NCI-H526 treated with DMSO at 0.1 percent for 48 hours (cell line): ENCODE measurements around the gene POLR1A.
"Not testable (repeated sequence)": the region's sequence is repeated elsewhere in the genome, so short reads cannot be mapped to it uniquely, and the experiment has no call there.

ENCODE experiments used
- DNase-seq: peaks from one replicate; lab custom pipeline; 2025; lab: John Stamatoyannopoulos, UW

POLR1A gene

GRCh38 chr2:85998071-85998991, 107.4 kb downstream of the POLR1A start:
- no peak for DNase-seq

DNA sequence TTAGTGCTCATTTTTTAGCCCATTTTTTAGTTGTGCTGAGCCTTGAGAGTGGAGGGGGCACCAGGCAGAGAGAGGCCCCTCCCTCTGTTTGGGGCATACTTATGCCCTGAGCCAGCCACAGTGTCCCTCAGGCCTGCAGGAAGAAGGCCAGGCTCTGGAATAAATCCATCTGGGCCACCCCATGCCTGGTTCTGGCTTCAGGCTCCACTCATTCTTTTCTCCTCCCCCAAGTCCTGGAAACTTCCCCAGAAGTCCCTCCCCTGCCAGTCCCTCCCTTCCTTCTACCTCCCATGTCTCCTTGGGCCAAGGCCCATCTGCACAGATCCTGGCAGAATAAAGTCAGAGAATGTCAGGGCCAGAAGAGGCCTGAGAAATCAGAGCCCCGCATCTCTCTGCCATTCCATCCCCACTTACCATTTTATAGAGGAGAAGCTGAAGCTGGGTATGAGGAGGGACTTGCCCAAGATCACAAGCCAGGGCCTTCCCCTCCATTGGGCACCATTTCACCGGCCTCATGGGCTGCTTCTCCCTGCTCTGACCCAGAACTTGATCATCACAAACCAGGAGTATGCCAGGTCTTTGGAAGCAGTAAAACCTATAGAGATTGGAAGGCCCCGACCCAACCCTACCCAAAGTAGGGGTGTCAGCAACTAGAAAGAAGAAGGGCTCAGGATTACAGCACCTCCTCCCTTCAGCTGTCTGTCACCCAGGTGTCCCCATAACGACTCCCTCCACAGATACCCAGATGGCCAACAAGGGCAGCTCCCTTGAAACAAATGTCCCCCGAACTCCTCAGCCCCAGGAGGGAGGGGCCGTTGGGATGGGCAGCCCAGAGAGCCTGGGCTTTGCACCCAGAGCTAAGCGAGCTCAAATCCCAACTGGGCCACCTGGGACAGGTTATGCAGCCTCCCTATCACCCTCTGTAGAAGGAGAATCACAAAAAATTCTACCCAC, 108.4 kb downstream of the POLR1A start:
- no peak for DNase-seq

DNA sequence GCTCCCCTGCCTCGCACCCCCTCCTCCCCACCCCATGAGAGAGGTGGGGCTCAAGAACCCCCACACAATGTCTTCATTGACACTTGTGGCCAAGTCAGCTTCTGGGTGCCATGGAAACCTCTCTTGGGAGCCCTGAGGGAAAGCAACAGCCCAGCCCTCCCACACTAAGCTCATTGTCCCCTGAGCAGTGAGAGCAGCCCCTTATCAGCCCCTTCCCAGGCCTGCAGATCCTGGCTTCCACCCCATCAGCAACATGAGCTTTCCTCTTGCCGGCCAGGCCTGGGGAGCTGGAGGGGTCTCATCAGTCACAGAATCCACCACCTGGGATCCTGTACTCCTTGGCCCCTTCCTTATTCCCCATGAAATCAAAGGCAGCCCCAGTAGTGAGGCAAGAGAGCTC, 109.1 kb downstream of the POLR1A start:
- DNase-seq: no peak

DNA sequence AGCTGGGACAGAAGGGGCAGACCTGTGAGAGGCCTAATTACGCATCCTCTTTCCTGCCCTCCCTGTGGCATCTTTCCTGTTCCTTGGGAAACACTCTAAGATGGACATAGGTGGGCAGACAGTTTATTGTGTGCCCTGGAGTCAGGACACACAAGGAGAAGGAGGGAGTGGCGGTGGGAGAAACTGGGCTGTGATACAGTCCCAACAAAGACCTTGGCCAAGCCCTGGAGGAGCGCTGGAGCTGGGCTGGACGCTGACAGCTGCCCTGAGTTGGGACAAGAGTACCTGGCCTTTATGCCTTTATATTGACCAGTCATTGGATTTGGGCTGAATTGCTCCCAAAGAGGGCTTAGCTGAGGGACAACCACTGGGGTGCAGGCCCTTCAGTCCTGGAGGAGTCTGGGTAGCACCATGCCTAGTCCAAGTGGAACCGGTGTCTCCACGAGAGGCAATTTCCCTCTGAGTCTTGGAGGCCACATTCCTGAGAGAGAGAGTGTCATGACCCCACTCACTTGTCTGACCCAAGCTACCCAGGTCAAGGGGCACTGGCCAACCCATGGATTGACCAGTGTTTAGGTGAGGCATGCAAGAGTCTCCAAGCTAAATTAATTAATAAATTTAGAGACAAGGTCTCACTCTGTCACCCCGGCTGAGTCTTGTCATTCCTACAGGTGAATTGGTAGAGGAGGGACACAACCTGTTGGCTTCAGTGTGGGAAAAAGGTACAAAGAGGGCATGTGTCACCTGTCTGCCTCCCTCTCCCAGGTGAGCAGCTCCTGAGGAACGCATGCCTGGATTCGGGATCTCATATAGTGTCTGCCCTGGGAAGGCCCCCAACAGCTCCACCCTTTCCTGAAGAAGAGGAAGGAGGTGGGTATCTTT, 109.8 kb downstream of the POLR1A start:
- no peak for DNase-seq

DNA sequence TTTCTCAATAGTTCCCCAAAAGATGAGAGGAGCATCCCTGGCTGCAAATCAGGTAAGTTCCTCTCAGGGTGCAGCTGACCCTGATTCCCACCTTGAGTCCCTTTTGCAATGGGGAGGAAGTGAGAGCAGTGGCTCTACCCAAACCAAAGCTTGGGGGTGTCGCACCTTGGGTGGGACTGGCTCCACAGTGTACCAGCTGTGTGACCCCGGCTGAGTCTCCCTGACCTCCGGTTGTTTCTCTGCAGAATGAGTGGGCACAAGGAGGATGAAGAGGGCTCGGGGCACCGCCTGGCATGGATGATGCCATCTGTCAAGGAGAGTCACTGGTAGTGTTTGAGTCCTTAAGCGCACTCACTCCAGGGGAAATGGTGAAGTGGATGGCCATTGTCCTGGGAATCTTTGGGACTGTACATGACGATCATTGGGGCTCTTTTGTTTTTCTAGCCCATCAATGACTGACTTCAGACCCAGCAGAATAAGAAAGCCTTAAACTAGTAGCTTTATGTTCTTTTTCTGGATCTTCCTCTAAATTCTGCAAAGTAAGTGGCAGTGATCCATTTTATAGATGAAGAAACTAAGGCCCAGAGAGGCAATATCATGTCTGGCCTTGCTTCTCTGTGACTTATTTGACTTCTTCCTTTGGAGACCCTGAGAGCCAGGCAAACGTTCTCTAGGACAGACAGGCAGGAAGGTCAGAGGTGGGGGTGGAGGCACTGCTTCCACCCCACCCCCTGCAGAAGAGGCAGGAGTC, 110.6 kb downstream of the POLR1A start:
- DNase-seq: no peak

GRCh38 chr2:85994421-85994777, 111.3 kb downstream of the POLR1A start:
- DNase-seq: no peak

DNA sequence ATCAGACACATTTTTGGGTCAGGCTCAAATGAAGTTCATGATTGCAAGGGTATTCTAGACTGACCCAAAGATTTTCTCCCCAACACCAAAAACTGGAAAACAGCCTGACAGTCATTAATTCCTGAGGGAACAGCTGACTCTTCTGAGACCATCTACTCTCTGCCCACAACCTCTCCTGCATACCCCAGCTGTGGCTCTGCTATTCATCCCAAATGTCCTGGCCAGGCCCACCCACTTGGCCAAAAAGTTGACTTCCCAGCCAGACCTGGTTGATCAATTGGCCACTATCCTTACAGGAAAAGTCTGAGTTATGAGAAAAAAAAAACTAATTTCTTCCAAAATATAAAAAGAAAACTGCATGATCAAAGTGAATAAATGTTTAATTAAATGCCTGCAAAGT, 113.1 kb downstream of the POLR1A start:
- no peak for DNase-seq

GRCh38 chr2:85992053-85992452, 113.6 kb downstream of the POLR1A start:
- DNase-seq: not testable (repeated sequence)

DNA sequence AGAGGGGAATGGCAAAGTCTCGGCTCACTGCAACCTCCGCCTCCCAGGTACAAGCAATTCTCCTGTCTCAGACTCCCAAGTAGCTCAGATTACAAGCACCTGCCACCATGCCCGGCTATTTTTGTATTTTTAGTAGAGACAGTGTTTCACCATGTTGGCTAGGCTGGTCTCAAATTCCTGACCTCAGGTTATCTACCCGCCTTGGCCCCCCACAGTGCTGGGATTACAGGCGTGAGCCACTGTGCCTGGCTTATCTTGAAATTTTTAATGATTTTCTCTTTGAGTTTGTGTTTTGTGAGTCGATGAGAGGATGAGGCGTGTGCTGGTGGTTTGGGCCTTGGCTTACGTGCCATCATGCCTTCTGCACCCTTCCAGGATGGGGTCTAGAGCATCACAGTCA, 115.6 kb downstream of the POLR1A start:
- no peak for DNase-seq

- no peak for DNase-seq
Observed at GRCh38 chr2:85989288-85989865, 116.3 kb downstream of the POLR1A start.

GRCh38 chr2:85988914-85989270, 116.8 kb downstream of the POLR1A start:
- DNase-seq: no peak

DNA sequence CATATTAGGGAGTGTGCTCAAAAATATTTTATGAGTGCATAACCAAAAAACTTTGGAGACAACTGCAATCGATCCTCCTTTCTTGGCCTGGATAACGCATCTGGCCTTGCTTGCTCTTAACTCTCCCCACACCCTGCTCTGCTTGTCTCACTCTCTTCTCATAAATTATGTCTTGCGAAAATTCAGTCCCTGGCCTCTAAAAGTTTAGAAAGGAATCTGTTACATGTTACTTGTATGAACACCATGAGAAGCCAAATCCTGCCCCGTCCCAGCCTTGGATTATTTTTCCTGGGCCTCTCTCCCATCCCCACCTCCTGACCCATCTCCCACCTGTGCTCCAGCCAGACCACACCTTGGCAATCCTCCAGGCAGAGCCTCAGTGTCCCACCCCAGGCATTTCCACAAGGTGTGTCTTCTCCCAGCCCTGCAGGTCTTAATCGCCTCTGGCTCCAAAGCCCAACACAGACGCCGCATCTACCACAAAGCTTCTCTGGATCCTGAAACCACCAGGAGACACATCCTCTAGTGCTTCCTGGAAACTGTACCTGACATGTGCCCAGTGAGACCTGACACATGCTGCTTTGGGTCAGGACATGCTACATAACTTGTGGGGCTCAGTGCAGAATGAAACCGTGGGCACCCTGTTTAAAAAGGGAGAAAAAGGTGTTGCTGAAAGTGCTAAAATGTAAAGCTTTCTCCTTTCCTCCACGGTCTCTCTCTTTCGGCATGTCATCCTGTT, 117.3 kb downstream of the POLR1A start:
- DNase-seq: no peak

- no peak for DNase-seq
Observed at GRCh38 chr2:85987266-85988174, 118.2 kb downstream of the POLR1A start.

DNA sequence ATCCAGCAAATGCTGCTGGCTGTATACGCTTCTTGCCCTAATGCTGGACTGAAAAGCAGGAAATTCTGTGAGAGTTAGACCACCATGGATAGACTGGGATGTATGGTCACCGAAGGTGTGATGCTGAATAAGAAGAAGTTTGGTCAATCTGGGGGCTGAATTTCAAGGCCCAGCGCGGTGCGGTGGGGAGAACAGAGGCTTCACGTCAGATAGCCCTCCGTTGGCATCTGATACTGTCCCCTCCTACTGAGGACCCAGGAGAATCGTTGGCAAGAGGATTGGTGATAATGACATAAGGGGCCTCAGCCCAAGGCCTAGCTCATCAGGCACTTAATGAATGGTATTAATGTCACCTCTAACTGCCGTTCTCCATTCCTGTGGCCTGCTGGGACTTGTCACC, 119.6 kb downstream of the POLR1A start:
- DNase-seq: no peak

- peak; percentile 53 for DNase-seq
Observed at GRCh38 chr2:85984788-85985187, 120.9 kb downstream of the POLR1A start.

DNA sequence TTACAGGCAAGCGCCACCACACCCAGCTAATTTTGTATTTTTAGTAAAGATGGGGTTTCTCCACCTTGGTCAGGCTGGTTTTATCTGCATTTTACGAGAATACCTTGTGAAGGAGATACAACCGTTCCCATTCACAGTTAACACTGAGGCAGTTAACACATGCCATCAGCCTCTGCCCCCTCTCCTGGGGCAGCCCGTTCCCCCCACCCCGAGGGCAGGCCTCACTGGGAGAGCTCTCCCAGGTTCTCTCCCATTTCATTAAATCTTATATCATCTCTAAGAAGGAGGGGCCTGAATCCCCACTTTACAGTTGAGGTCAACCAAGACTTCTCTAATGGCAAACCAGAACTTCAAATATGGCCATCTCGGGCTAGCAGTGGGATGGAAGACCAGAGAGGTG, 121.9 kb downstream of the POLR1A start:
- no peak for DNase-seq

DNA sequence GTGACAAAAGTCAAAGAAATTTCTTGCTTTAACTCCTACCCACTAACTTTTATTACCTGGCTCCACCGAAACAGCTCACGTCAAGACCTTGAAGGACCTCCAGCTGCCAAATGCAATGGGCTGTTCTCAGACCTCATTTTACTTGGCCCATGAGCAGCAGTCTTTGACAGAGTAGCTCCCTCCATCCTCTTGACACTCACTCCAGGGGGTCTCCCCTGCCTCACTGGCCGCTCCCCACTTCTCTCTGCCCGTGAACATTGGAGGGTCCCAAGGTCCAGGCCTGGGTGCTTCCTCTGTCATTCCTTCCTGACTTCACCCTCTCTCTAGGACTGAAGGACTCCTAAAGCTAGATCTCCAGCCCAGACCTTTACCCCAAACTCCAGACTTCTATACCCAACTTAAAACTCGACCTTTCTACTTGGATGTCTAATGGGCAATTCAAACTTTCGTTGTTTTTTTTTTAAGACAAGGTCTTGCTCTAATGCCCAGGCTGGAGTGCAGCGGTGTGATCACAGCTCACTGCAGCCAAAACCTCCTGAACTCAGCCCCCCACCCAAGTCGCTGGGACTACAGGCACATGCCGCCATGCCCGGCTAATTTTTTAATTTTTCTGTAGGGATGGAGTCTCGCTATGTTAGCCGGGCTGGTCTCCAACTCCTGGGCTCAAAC, 124.0 kb downstream of the POLR1A start:
- no peak for DNase-seq
